HG03571 (cell line): ENCODE results near the gene TH.
"Not testable (repeated sequence)": the region's sequence is repeated elsewhere in the genome, so short reads cannot be mapped to it uniquely, and the experiment has no call there.

Experiments
- ATAC-seq: cut with Tn5 transposase; IDR thresholded peaks from one replicate; pipeline ENCODE4 v1.9.1; 2021; ENCODE audit not compliant: unreplicated experiment

Gene TH

GRCh38 chr11:2196970-2197770, 25.6 kb upstream of the TH start:
- ATAC-seq, result no peak

GRCh38 chr11:2195756-2196088, 24.1 kb upstream of the TH start:
- no peak for ATAC-seq

GRCh38 chr11:2194877-2195755, 23.5 kb upstream of the TH start:
- no peak for ATAC-seq

GRCh38 chr11:2193888-2194595, 22.4 kb upstream of the TH start:
- not testable (repeated sequence) for ATAC-seq

GRCh38 chr11:2193099-2193887, 21.7 kb upstream of the TH start:
- no peak for ATAC-seq

GRCh38 chr11:2192435-2192834, 20.8 kb upstream of the TH start:
- no peak for ATAC-seq

GRCh38 chr11:2191883-2192282, 20.3 kb upstream of the TH start:
- no peak for ATAC-seq

GRCh38 chr11:2190657-2191471, 19.2 kb upstream of the TH start:
- ATAC-seq, result no peak

- no peak for ATAC-seq
These were observed 18.5 kb upstream of the TH start for GRCh38 chr11:2189938-2190656.

GRCh38 chr11:2188745-2189144, 17.1 kb upstream of the TH start:
- ATAC-seq, result no peak

GRCh38 chr11:2187280-2187707, 15.7 kb upstream of the TH start:
- ATAC-seq, result no peak

GRCh38 chr11:2186669-2187279, 15.2 kb upstream of the TH start:
- ATAC-seq, result no peak

GRCh38 chr11:2185324-2186085, 13.9 kb upstream of the TH start:
- no peak for ATAC-seq

GRCh38 chr11:2182692-2183474, 11.3 kb upstream of the TH start:
- ATAC-seq, result no peak

GRCh38 chr11:2182075-2182474, 10.5 kb upstream of the TH start:
- ATAC-seq, result no peak

- no peak for ATAC-seq
These were observed 9.3 kb upstream of the TH start for GRCh38 chr11:2180789-2181370.

- ATAC-seq, result no peak
These were observed 8.7 kb upstream of the TH start for GRCh38 chr11:2180347-2180746.
